Measurements from ENCODE around the gene KCTD19.

KCTD19 gene

GRCh38 chr16:67294938-67295361 is 31.6 kb downstream of the KCTD19 start:
- no peak for TF ChIP-seq CTCF (IDR thresholded peaks at IDR 0.05; ENCODE audit: insufficient read depth, missing control alignments)
- FAIRE-seq = no peak
- DNase-seq (ENCODE audit: insufficient read length, low spot score) = no peak

- no peak for FAIRE-seq
- TF ChIP-seq CTCF (IDR thresholded peaks at IDR 0.05; ENCODE audit: insufficient read depth, missing control alignments) = no peak
- no peak for DNase-seq (ENCODE audit: insufficient read length, low spot score)
These were observed 32.3 kb downstream of the KCTD19 start for GRCh38 chr16:67294171-67294757.

- FAIRE-seq = no peak
- DNase-seq (ENCODE audit: insufficient read length, low spot score) = no peak
These were observed 35.1 kb downstream of the KCTD19 start for GRCh38 chr16:67291461-67291860.

GRCh38 chr16:67287960-67288359 is 38.6 kb downstream of the KCTD19 start:
- FAIRE-seq (no peak), DNase-seq (ENCODE audit: insufficient read length, low spot score) (no peak)
- no peak for TF ChIP-seq CTCF (IDR thresholded peaks at IDR 0.05; ENCODE audit: insufficient read depth, missing control alignments)

More at GRCh38 chr16:67291461-67291860, 35.1 kb downstream of the KCTD19 start:
- TF ChIP-seq CTCF (IDR thresholded peaks at IDR 0.05; ENCODE audit: insufficient read depth, missing control alignments) = no peak

- DNase-seq (ENCODE audit: insufficient read length, low spot score) = no peak
These were observed 39.9 kb downstream of the KCTD19 start for GRCh38 chr16:67286441-67287235.

GRCh38 chr16:67284699-67285646 is 41.6 kb downstream of the KCTD19 start:
- FAIRE-seq (no peak), DNase-seq (ENCODE audit: insufficient read length, low spot score) (no peak)

More at GRCh38 chr16:67286441-67287235, 39.9 kb downstream of the KCTD19 start:
- no peak for FAIRE-seq
- TF ChIP-seq CTCF (IDR thresholded peaks at IDR 0.05; ENCODE audit: insufficient read depth, missing control alignments) = no peak

More at GRCh38 chr16:67284699-67285646, 41.6 kb downstream of the KCTD19 start:
- no peak for TF ChIP-seq CTCF (IDR thresholded peaks at IDR 0.05; ENCODE audit: insufficient read depth, missing control alignments)

Data from D721Med (cell line).